GM21528 (cell line): ENCODE data around the gene PLEK.
"Not testable (repeated sequence)": the region's sequence is repeated elsewhere in the genome, so short reads cannot be mapped to it uniquely, and the experiment has no call there.

ENCODE experiments used
- ATAC-seq: cut with Tn5 transposase; IDR thresholded peaks from one replicate; pipeline ENCODE4 v1.9.1; 2021; ENCODE audit warnings: mild to moderate bottlenecking, moderate library complexity; ENCODE audit not compliant: unreplicated experiment, low FRiP score

PLEK gene

DNA sequence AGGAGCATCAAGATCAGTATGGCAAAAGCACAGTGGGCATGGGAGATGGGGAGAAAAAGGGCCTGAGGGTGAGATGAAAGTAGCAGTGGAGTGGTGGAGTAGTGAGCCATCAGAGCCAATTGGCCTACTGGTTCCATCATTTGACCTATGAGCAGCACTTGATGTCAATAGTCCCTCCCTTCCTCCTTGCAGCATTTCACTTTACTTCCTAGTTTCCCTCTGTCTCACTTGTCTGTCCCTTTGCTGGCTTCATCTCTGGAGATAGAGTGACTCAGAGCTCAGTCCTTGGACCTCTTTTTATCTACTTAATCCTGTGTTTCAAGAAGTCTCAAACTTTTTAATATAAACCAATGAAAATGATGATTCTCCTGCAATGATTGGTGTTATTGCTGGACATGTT lies 69.9 kb downstream of the PLEK start:
- no peak for ATAC-seq

DNA sequence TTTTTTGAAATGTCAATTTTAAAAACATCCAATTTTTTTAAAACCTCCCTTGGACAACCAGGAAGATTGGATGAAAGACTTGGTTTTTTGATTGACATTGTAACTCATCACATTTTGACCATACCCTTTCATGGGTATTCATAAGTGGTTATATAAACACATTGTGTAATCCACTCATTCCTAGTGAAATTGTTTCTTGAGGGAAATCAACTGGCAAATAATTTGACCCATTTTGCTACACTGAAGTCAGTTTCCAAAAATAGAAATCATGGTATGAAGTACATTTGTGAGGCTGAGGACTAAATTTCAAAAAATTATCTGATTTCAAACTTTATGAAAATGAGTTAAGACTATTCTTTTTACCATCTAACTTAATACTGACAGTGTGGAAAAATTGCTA lies 70.5 kb downstream of the PLEK start:
- no peak for ATAC-seq

DNA sequence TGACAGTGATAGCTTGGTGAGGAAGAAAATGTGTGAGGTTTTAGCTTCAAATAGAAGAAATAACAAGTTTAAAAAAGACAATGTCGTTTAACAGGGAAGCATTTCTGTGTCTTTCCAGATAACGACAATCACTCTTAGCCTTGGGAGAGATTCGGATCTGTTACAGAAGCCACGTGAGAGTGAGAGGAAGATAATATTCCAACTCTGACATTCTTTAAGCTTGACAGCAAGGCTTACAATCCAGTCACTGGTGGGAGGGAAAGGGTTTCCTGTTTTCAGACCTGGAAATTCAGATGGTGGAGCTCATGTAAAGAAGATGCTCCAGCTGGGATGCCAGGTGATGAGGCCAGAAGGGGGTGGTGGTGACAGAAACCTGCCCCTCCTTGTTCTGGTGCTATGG lies 71.2 kb downstream of the PLEK start:
- ATAC-seq = no peak

DNA sequence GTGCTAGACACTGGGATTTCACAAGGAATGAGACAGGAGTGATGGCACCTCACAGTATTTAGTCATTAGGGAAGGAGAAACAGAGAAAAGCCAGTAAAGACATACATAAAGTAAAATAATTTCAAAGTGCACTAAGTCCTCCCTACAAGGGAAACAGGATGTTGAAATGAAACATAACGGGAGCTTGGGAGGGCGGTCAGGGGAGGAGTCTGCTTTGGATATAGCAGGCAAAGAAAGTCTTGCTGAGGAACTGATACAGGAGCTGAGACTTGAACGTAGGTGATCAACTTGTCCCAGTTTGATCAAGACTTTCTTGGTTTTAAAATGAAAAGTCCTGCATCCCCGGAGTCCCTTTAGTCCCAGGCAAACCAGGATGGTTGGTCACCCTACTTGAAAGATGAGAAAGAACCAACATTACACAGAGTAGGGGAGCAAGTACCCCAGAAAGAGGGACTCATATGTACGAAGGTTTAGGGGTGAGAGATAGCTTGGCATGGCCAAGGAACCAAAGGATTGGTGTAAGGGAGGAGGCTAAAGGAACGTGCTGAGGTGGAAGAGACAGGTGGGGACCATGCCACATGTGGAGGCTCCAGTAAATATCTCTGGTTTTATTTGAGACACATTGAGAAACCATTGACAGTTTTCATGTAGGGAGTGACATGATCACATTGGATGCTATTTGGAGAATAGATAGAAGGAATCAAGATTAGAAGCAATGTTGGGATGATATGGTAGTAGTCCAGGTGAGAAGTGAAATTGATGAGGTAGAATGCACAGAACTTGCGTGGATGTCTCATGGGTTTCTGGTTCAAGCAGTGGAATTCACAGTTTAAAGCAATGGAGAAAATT lies 73.6 kb downstream of the PLEK start:
- no peak for ATAC-seq

DNA sequence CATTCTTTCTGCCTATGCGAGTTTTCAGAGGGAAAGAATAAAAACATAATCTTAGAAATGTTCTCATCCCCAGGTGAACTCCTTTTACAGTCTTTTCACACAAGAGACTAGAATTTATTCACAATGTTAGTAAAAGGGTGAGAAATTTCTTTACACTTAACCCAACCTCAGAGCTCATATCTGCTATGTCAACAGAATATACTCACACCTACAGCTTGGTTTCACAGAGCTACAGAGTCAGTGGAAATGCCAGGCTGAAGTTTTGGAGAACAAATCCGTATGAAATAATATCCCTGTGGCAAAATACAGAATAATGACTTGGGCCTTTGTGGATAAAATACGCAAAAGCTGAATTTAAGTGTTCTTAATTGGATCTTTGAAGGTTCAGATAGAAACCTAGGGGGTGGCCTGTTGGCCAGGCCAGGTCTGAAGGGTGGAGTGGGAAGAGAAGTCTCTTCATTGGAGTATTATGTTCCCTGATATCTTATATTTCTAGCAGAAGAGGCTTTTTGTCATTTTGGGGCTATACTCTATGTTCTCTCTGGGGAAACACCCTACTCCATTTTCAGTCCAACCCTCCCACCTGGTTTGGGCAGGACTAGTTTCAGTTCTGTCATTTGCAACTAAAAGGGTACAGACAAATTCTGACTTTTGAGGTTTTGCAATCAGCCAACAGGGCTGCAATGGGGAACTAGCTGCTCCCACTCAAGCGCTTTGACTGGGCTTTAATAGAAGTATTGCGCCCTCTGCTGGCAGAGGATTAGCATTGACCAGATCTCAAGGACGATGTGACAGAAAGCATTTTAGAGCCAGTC lies 76.3 kb downstream of the PLEK start:
- peak; percentile 97 for ATAC-seq

DNA sequence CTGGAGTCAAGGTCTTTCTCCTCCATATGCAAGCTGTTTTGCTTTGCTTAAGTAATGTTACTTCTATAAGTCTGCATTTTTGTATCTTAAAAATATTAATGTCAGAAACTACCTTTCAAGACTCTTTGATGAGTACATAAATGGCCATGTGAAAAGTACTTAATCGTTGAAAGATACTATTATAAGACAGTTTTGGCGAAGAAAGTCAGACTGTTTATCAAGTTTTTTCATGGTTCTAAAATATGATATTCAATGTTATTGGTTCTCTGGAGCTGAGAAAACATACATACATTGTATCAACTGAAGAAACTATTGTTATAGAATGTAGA lies 76.9 kb downstream of the PLEK start:
- ATAC-seq = no peak

DNA sequence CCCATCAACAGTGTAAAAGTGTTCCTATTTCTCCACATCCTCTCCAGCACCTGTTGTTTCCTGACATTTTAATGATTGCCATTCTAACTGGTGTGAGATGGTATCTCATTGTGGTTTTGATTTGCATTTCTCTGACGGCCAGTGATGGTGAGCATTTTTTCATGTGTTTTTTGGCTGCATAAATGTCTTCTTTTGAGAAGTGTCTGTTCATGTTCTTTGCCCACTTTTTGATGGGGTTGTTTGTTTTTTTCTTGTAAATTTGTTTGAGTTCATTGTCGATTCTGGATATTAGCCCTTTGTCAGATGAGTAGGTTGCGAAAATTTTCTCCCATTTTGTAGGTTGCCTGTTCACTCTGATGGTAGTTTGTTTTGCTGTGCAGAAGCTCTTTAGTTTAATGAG lies 81.3 kb downstream of the PLEK start:
- ATAC-seq = not testable (repeated sequence)
